Thyroid gland (tissue), 4 donors: ENCODE measurements around the gene NUB1. TPM values are rescaled to one million over a fixed set of nuclear protein-coding genes. Genes with fewer than 3 reads are reported as not detected.

Experiments
- DNase-seq, 2 donors: peaks; one replicate each; pipeline ENCODE4 v3.0.0-alpha.2; 2019
- H3K27ac ChIP-seq, 3 donors: fragments of 200-600 bp; sonication (generic); 1 replicate in 2 of 3; 2 replicates in 1 of 3; pipeline ENCODE4 v1.5.1; 2016 to 2019; ENCODE audit warnings: mild to moderate bottlenecking in 1 of 3, moderate library complexity in 1 of 3
- H3K27me3 ChIP-seq: fragments of 200-600 bp; sonication (generic); one replicate; pipeline ENCODE4 v1.5.1; 2019
- H3K36me3 ChIP-seq, 2 donors: fragments of 200-600 bp; sonication (generic); one replicate each; pipeline ENCODE4 v1.5.1; 2016 to 2019
- H3K4me1 ChIP-seq, 2 donors: fragments of 200-600 bp; sonication (generic); one replicate each; pipeline ENCODE4 v1.5.1; 2017 to 2019
- H3K4me3 ChIP-seq, 3 donors: fragments of 200-600 bp; sonication (generic); replicated peaks in 1 of 3; 1 replicate in 2 of 3; 2 replicates in 1 of 3; pipeline ENCODE4 v1.5.1; 2016; ENCODE audit warnings: mild to moderate bottlenecking in 1 of 3
- H3K9me3 ChIP-seq: fragments of 200-600 bp; sonication (generic); one replicate; pipeline ENCODE4 v1.5.1; 2017
- CTCF ChIP-seq, 6 experiments: fragments of 200-600 bp in 3 of 6; fragments of 450-650 bp in 3 of 6; sonication (generic) in 3 of 6; IDR thresholded peaks; one replicate each; pipeline ENCODE4 v1.5.1; 2016 to 2019; ENCODE audit warnings: antibody characterized with exemption in 6 of 6, mild to moderate bottlenecking in 2 of 6, inconsistent platforms in 1 of 6, moderate library complexity in 1 of 6
- POLR2A ChIP-seq, 2 donors: fragments of 450-650 bp; IDR thresholded peaks; one replicate each; pipeline ENCODE4 v1.6.1; 2017; ENCODE audit warnings: antibody characterized with exemption in 2 of 2, mild to moderate bottlenecking in 2 of 2, moderate library complexity in 1 of 2
- WGBS, 2 donors: methylation state at CpG; one replicate each; pipeline ENCODE4 v1.1.5; 2017; 5-methylcytosine and 5-hydroxymethylcytosine counted together
- intact Hi-C: fragments of 100-400 bp; cut with DNase I; formaldehyde crosslinking; loops from one replicate; pipeline ENCODE4 v1.15.1; 2023
- total RNA-seq, 4 donors: library from RNA; depleted of rRNA; stranded (reverse); fragments of >200 nt; gene quantifications; one replicate each; pipeline ENCODE4 v1.2.3, GENCODE V29; 2016

NUB1 gene
- total RNA-seq, 4 donors from 2014 or later = 56.9 to 75.5 (median 71.4) TPM

GRCh38 chr7:151372612-151373265 is 31.1 kb downstream of the NUB1 start:
- WGBS, 2 donors = 94 to 95% methylated on average over 10 of the region's 10 CpGs
- Histone ChIP-seq H3K9me3 (no peaks in the 10 kb centered on the region), H3K27ac (no peak overlapping the region), H3K27me3 (no peaks in the 10 kb centered on the region), H3K36me3 (peaks cover 21 to 37% of the 10 kb centered on the region in 2 donors), H3K4me3 (no peak overlapping the region), H3K4me1 (peaks cover 3 to 5% of the 10 kb centered on the region in 2 donors)
- intact Hi-C loops = loop anchor here (5.0 kb wide), 1 partner anchor 35 kb away; no protein-coding TSS in a partner anchor
- no peak for TF ChIP-seq POLR2A (IDR thresholded peaks at IDR 0.05)
- no peak for TF ChIP-seq CTCF (IDR thresholded peaks at IDR 0.05)
- peak in 1 of 2 donors; percentile 1 for DNase-seq

- Histone ChIP-seq H3K27ac (no peak overlapping the region), H3K36me3 (peaks cover 22 to 44% of the 10 kb centered on the region in 2 donors), H3K4me1 (peaks cover 0 to under 1% of the 10 kb centered on the region in 2 donors), H3K4me3 (no peak overlapping the region), H3K9me3 (no peaks in the 10 kb centered on the region), H3K27me3 (no peaks in the 10 kb centered on the region)
- TF ChIP-seq POLR2A (IDR thresholded peaks at IDR 0.05) (no peak), CTCF (IDR thresholded peaks at IDR 0.05) (no peak)
- DNase-seq = no peak
- 86 to 91% methylated on average over 12 to 13 of the region's 13 CpGs for WGBS, 2 donors
- intact Hi-C loops = loop anchor here (5.0 kb wide), 1 partner anchor 34 kb away; no protein-coding TSS in a partner anchor
Observed at GRCh38 chr7:151373599-151373998, 32.0 kb downstream of the NUB1 start.

- Histone ChIP-seq H3K27ac (peak overlapping the region in 1 of 3 donors; percentile 1), H3K4me3 (no peak overlapping the region), H3K9me3 (no peaks in the 10 kb centered on the region), H3K27me3 (no peaks in the 10 kb centered on the region), H3K36me3 (peaks cover 27 to 43% of the 10 kb centered on the region in 2 donors), H3K4me1 (no peaks in the 10 kb centered on the region)
- WGBS, 2 donors = 73 to 81% methylated on average over 12 to 15 of the region's 15 CpGs
- TF ChIP-seq CTCF (IDR thresholded peaks at IDR 0.05) = no peak
- TF ChIP-seq POLR2A (IDR thresholded peaks at IDR 0.05) = no peak
- DNase-seq = peak; percentile 57 to 62
- intact Hi-C loops = loop anchor here (5.0 kb wide), 1 partner anchor 33 kb away; no protein-coding TSS in a partner anchor
Observed at GRCh38 chr7:151374139-151374538, 32.5 kb downstream of the NUB1 start.

- H3K4me3 ChIP-seq = no peak overlapping the region
- peaks cover 27 to 41% of the 10 kb centered on the region in 2 donors for H3K36me3 ChIP-seq
- no peaks in the 10 kb centered on the region for H3K27me3 ChIP-seq
- DNase-seq = no peak
- H3K27ac ChIP-seq = peak overlapping the region in 1 of 3 donors; percentile 1
- no peaks in the 10 kb centered on the region for H3K9me3 ChIP-seq
- intact Hi-C loops = loop anchor here (5.0 kb wide), 1 partner anchor 33 kb away; no protein-coding TSS in a partner anchor
- 87 to 94% methylated on average over 14 to 15 of the region's 15 CpGs for WGBS, 2 donors
- no peak for TF ChIP-seq POLR2A (IDR thresholded peaks at IDR 0.05)
- no peak for TF ChIP-seq CTCF (IDR thresholded peaks at IDR 0.05)
- no peaks in the 10 kb centered on the region for H3K4me1 ChIP-seq
Observed at GRCh38 chr7:151374726-151375125, 33.1 kb downstream of the NUB1 start.

- TF ChIP-seq POLR2A (IDR thresholded peaks at IDR 0.05) (no peak), CTCF (IDR thresholded peaks at IDR 0.05) (no peak)
- 91 to 96% methylated on average over 10 of the region's 10 CpGs for WGBS, 2 donors
- intact Hi-C loops = no loop called here
- Histone ChIP-seq H3K4me1 (no peaks in the 10 kb centered on the region), H3K27me3 (no peaks in the 10 kb centered on the region), H3K4me3 (no peak overlapping the region), H3K9me3 (no peaks in the 10 kb centered on the region), H3K36me3 (peaks cover 27 to 41% of the 10 kb centered on the region in 2 donors), H3K27ac (no peak overlapping the region)
- no peak for DNase-seq
Observed at GRCh38 chr7:151375530-151376217, 34.1 kb downstream of the NUB1 start.
